HG02588 (cell line): Measurements from ENCODE around the gene ENDOV.

Experiments used
- ATAC-seq: cut with Tn5 transposase; IDR thresholded peaks from one replicate; pipeline ENCODE4 v1.9.1; 2021; ENCODE audit warnings: mild to moderate bottlenecking, moderate library complexity; ENCODE audit not compliant: unreplicated experiment

The ENDOV gene

DNA sequence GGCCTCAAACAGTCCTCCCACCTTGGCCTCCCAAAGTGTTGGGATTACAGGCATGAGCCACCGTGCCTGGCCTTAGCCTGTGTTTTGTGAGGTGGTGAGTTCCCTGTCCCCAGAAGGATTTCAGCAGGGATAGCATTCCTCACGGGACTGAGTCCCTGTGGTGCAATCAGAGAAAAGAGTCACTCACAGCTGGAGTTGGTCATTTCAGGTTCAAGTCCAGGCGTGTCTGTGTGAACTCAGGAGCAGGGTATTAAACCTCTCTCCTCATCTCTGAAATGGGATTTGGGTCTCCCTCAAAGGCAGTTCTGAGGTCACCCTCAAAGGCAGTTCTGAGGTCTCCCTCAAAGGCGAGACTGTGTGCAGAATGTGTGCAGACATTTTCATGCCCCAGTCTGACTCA, 32.8 kb downstream of the ENDOV start:
- no peak for ATAC-seq

DNA sequence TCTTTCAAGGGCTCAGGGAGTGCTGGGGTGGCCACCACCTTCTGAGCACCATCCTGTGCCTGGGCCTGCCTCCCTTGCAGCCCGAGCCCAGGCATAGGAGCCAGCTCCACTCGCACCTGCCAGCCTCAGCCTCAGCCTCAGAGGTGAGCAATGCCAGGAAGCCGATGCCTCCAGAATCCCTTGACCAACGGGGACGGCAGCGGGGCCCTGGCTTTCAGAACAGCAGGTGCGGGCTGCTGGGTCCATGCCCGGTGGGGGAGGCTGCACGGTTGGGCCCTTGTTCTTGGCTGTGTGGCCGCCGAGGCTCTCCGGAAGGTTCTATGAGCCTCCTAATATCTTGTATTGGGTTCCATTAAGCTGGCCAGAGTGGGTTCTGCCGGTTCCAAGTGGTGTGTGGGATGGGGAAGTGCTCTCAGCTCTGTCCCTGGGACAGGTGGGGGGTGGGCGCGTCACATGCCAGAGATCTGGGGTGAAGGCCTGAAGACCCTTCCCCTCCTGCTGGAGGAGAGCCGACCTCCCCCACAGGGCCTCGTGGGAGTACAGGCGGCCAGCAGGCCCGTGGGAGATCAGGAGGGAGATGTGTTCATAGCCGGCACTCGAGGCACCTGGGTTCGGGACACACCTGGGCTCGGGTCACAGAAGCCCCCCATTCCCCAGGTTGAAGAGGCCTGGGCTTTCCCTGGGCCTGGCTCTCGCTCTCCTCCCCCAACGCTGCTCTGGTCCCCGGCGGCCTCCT, 34.4 kb downstream of the ENDOV start:
- ATAC-seq, result no peak

- ATAC-seq, result no peak
These were observed 35.1 kb downstream of the ENDOV start for GRCh38 chr17:80449930-80450576.

DNA sequence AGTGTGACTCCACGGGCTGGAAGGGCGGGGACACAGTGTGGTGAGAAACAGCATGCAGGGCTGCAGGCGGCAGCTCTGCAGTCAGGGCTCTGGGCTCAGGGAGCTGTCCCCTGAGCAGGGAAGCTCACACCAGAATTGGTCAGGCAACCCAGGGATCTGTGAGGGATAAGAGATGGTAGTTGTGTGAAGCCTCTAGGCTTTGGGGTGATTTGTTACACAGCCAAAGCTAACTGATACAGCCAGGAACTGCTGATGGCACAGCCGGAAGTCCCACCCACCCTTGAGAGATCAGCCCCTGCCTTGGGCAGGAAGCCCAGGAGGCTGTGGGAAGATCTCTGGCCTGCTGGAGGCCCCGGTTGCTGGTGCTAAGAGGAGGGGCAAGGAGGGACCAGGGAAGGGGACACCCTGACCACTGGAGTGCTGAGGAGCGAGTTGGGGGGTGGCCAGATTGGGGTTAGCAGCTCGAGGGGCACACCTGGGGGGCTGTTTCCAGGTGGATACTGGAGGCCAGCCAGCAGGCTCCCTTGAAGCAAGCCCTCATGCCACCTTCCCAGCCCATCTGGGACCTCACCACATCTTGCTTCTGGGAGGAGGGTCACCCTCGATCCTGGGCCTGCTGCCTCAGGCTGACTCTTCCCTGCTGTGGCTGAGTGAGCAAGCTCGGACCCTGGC, 36.3 kb downstream of the ENDOV start:
- ATAC-seq, result no peak

GRCh38 chr17:80452173-80452915, 37.4 kb downstream of the ENDOV start:
- no peak for ATAC-seq

DNA sequence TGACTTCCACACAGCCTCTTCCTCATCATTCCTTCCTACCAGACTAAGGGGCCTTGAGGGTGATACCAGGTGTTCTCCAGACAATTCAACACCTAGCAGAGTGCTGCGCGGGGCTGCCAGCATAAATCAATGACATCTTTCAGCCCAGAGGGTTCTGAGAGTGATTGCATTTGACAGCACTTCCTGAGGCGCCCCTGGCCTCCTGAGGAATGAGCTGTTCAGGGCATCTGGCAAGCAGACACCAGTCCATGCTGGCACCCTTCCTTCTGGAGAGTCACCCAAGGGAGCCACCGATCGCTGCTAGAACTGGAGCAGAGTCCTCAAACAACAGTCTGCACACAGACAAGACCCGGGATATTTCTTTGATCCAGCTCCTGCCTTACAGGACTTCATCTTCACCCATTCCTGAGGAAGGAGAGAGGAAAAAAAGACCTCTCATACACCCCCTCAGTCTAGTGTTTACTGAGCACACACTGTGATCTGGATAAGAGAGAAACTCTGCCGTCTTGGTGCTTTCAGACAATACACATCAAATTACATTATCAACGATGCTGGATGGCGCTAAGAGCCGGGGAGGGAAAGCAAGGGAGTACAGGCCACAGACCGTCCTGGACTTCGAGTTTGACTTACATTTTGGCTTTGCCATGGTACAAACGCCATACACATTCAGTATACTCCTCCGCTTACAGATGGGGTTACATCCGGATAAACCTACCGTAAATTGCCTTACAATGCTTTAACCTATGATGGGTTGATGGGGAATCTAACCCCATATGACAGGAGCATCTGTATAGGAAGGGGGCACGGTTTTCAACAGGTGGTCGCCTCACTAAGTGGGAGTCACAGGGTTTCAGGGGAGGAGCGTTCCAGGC, 38.4 kb downstream of the ENDOV start:
- no peak for ATAC-seq

- no peak for ATAC-seq
These were observed 39.1 kb downstream of the ENDOV start for GRCh38 chr17:80453998-80454556.

- peak; percentile 81 for ATAC-seq
These were observed 39.8 kb downstream of the ENDOV start for GRCh38 chr17:80454557-80455335.

- no peak for ATAC-seq
These were observed 40.4 kb downstream of the ENDOV start for GRCh38 chr17:80455336-80455710.

DNA sequence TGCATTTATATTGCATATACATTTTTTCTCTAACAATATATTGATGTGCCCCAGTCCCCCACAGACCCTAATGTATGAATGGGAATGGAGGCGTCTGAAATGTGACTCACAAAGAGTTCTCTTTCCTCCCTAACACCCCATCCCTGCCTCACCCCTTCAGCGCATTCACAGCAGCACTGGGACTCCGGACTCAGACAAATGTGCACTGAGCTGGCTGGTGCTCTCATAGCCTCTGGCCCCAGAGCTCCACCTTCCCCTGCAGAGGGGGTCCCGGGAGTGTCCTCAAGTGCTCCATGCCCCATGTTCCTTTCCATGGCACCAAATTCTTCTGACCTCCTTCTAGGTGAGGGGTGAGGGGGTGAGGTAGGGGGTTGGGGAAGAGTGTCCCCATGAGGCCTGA, 40.8 kb downstream of the ENDOV start:
- no peak for ATAC-seq

- ATAC-seq, result no peak
These were observed 41.7 kb downstream of the ENDOV start for GRCh38 chr17:80456465-80457235.

DNA sequence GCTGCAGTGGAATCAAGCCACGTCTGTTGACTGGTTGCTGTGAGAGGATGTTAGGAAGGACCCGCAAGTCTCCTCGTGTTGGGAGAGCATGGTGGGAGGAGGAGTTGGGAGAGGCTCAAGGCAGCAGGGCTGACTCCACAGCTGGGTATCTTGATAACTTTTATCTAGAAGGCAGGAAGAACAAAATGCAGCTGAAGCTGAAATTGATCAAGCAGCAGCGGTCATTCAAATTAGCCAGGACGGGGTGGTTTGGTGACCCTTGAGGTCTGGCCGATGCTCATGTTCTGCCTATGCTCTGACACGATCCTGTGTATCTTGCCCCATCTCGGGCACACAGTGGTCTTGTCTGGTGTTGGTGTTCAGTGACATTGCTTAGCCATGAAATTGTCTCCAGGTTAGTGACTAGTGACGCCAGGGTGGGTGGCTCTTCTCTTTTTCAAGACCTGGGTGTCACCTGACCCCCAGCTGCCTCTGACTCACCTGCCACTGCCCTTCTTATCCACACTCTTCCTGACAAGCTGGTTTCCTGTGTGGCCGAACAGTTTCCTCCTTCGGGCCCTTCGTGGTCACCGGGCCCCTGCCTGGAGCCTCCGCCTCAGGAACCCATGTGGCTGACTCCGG, 42.4 kb downstream of the ENDOV start:
- ATAC-seq, result no peak

DNA sequence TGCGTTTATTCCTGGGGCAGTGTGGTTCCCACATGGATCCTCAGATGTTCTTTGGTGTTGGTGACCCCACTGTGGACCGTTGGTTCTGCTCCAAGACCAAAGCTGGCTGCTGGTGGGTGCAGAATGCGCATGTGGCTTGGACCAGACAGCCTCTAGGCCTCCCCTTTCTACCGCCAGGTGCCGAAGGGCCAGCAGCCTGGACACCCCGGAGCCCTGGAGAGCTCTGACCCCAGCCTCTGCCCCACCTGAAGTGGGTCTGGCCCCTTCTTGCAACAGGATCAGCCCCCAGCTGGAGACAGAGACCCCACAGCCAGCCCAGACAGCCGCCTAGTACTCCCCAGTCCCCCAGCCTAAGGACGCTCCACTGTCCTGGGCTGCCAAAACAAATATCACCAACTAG, 43.0 kb downstream of the ENDOV start:
- no peak for ATAC-seq

GRCh38 chr17:80459234-80459633, 44.3 kb downstream of the ENDOV start:
- no peak for ATAC-seq

- ATAC-seq, result no peak
These were observed 45.5 kb downstream of the ENDOV start for GRCh38 chr17:80460429-80460834.

DNA sequence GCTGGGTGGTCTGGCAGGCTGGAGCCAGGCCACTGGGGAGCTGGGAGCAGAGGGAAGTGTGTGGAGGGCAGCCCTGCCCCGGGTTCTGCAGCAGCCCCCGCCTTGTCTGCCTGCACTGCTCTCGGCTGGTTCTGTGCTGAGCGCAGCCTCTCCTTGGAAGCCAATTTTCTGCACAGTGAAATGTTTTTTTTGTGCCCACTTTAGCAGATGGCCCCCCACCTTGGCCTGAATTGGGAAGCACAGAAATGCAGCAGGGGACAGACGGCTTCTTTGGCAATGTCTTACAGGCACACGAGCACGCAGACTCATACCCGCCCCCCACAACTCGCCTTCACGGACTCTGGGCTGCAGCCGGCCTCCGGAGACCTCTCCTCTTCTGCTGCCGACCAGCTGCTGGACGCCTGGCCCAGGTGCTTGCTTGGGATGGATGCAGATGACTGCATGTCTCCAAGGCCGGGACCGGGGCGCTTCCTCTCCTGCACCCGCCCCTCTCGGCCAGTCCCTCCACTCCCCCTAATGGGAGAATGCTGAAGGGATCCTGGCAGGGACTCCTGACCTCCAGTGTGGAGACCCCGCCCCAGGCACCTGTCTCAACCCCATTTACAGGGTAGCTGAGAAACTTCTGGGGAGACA, 46.7 kb downstream of the ENDOV start:
- ATAC-seq, result no peak

- ATAC-seq, result no peak
These were observed 48.9 kb downstream of the ENDOV start for GRCh38 chr17:80463784-80464400.
